HUDEP-2 (cell line): Measurements from ENCODE around the gene LIMCH1.

Experiments
- DNase-seq, 76 experiments: peaks; one replicate each; lab custom pipeline; 2025; ENCODE audit not compliant: unreplicated experiment in 76 of 76; lab: John Stamatoyannopoulos, UW

LIMCH1 gene

DNA sequence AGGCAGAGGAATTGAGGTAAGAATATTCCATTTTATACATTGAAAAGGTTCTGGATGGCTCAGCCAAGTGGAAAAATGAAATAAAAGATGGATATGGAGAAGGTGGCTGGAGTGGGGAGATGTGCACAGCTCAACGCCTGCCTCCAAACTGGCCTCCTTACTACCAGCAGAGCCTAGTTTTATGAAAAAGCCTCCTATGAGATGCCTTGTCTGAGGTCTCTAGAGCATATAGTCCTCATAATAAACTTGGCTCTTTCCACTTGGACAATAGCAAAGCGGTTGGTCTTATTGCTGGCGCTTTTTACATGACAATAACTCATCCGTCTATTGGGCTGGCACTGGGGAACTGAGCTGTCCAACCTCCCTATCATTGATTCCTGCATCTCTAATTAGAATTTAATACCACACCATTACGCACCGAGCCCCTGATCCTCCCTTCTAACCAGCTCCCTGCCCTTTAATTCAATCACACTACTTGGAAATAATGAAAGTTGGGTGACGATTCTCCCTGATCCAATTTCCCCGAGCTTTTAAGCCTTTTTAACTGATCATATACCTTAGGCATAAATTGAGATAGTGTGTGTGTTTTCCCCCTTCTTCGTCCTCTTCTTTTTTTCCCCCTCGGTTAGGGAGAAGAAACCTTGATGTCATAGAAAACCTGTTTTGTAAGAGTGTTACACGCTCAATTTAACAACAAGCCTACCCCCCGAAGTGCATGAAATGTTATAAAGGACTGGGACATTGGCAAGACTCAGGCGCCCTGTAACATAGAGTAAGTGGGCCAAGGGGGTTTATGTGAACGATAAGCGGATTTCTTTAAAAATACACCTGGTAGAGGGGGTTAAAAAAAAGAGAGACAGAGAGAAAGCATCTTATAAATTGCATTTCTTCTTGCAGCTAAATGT, 210.9 kb downstream of the LIMCH1 start, which contains the start of gene PHOX2B:
PHOX2B (minus strand) TSS at position 155 of the 905 bp plus-strand sequence; CDS start at position 40, 115 bp downstream.
- no peak for DNase-seq

DNA sequence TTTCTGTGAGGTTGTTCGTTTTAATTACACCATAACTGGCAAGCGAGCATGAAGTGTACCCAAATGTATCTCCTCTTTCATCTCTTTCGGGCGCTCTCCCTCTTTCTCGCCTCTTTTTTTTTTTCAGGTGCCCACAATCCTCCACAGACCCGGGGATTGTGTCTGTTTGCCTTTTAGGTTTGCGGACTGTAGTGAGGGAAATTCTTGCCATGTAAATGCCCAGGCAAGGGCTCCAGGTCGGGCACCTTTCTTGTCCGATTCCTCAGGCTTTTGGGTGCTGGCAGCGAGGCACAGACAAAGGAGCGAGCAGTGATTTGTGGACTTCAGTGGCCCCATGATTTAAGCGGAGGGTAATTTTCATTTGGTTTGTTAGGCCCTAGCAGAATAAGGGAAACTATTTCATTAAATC, 211.7 kb downstream of the LIMCH1 start:
- DNase-seq, result no peak
